OCI-LY3 (cell line): Measurements from ENCODE around the gene UTP15.
A peak's percentile ranks its signal among the peaks of the same experiment; 100 is the strongest.

ENCODE experiments used
- H2AFZ ChIP-seq: fragments of 200-600, 300-600 bp; shearing (Covaris generic); 2 replicates; pipeline ENCODE4 v1.6.0; 2014; ENCODE audit warnings: antibody characterized with exemption, low read depth, low read length
- H3K27ac ChIP-seq: fragments of 200-600, 300-600 bp; sonication (generic); 2 replicates; pipeline ENCODE4 v1.5.1; 2014; ENCODE audit warnings: mild to moderate bottlenecking, low read length, moderate library complexity, mixed read lengths
- H3K27me3 ChIP-seq: fragments of 200-600, 300-600 bp; sonication (generic); 2 replicates; pipeline ENCODE4 v1.6.1; 2014; ENCODE audit warnings: low read depth, low read length, mixed read lengths
- H3K36me3 ChIP-seq: fragments of 200-600, 300-600 bp; sonication (generic); replicated peaks from 2 replicates; pipeline ENCODE3; 2014; ENCODE audit warnings: low read depth, low read length, mixed read lengths
- H3K4me1 ChIP-seq: fragments of 300-600, 200-600 bp; sonication (generic); 2 replicates; pipeline ENCODE4 v1.6.1; 2014; ENCODE audit warnings: low read length, mixed read lengths
- H3K4me2 ChIP-seq: fragments of 200-600, 300-600 bp; sonication (generic); 2 replicates; pipeline ENCODE4 v1.6.1; 2014; ENCODE audit warnings: low read length, mixed read lengths
- H3K4me3 ChIP-seq: fragments of 300-600, 200-600 bp; sonication (generic); 2 replicates; pipeline ENCODE4 v1.5.1; 2014; ENCODE audit warnings: antibody characterized with exemption, mild to moderate bottlenecking, low read length, moderate library complexity
- H3K79me2 ChIP-seq: fragments of 300-600, 200-600 bp; shearing (Covaris generic); 2 replicates; pipeline ENCODE4 v1.6.1; 2014; ENCODE audit warnings: mild to moderate bottlenecking, low read length, mixed read lengths
- H3K9ac ChIP-seq: fragments of 300-600, 200-600 bp; shearing (Covaris generic); 2 replicates; pipeline ENCODE4 v1.6.0; 2014; ENCODE audit warnings: mild to moderate bottlenecking, low read length, moderate library complexity
- H3K9me3 ChIP-seq: fragments of 200-600, 300-600 bp; shearing (Covaris generic); 2 replicates; pipeline ENCODE4 v1.6.1; 2014; ENCODE audit warnings: low read length, mixed read lengths; ENCODE audit not compliant: insufficient read depth
- H4K20me1 ChIP-seq: fragments of 200-600, 300-600 bp; sonication (generic); 2 replicates; pipeline ENCODE4 v1.6.1; 2016; ENCODE audit warnings: low read length, mixed read lengths; ENCODE audit not compliant: insufficient read depth
- CTCF ChIP-seq: fragments of 200-600, 300-600 bp; sonication (generic); IDR thresholded peaks from 2 replicates; pipeline ENCODE4 v1.5.1; 2014; ENCODE audit warnings: antibody characterized with exemption, low read length, low read depth
- EZH2phosphoT487 ChIP-seq: fragments of 200-600 bp; shearing (Covaris generic); IDR thresholded peaks from 2 replicates; pipeline ENCODE4 v1.6.1; 2018; ENCODE audit warnings: antibody characterized with exemption, mixed run types, low read depth

Gene UTP15

DNA sequence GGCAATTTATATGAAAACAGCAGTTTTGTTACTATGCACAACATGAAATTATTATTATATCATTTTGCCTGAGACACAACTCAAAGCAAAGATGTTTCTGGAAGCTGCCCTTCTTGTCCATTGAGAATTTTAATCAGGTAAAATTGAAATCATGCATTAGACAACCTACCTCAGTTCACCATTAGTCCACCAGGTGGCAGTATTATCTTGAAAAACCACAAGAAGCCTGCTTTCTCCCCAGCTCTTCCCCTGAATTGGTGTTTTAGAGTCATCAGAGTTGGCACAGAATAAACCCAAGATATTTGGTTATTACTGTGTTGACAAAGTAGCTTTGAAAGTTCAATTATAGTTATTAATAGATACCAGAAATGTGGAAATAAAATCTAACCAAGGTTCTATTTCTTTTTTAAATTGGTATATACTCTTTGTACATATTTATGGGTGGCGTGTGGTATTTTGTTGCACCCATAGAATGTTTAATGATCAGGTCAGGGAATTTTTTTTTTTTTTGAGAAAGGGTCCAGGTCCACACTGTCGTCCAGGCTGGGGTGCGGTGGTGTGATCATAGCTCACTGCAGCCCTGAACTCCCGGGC, 25.7 kb downstream of the UTP15 start:
- Histone ChIP-seq H3K27ac (no peak overlapping the region), H3K4me2 (no peak overlapping the region), H3K27me3 (no peaks in the 10 kb centered on the region)

DNA sequence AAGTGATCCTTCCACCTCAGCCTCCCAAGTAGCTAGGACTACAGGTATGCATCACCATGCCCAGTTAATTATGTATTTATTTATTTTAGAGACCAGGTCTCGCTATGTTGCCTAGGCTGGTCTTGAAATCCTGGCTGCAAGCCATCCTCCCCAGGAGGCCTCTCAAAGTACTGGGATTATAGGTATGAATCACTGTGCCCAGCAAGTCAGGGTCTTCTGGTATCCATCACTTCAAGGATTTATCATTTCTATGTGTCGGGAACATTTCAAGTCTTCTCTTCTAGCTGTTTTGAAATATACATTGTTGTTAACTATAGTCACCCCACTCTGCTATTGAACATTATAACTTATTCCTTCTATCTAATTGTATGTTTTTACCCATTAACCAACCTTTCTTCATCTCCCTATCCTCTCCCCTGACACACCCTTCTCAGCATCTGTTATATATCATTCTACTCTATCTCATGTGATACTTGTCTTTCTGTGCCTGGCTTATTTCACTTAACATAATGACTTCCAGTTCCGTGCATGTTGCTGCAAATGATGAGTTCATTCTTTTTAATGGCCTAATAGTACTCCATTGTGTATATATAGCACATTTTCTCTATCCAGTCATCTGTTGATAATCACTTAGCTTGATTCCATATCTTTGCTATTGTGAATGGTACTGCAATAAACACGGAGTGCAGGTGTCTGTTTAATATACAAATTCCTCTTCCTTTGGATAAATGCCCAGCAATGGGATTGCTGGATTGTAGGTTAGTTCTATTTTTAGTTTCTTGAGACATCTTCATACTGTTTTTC, 26.4 kb downstream of the UTP15 start:
- H3K9me3 ChIP-seq = no peaks in the 10 kb centered on the region
- no peak overlapping the region for H3K27ac ChIP-seq
- no peaks in the 10 kb centered on the region for H3K79me2 ChIP-seq
- H3K9ac ChIP-seq = no peak overlapping the region
- H3K4me1 ChIP-seq = peaks cover 5% of the 10 kb centered on the region
- no peak for TF ChIP-seq CTCF
- TF ChIP-seq EZH2phosphoT487 = no peak
- no peak overlapping the region for H3K4me2 ChIP-seq
- H2AFZ ChIP-seq = no peak overlapping the region
- H3K4me3 ChIP-seq = no peak overlapping the region
- no peaks in the 10 kb centered on the region for H4K20me1 ChIP-seq
- H3K27me3 ChIP-seq = no peaks in the 10 kb centered on the region
- H3K36me3 ChIP-seq = no peaks in the 10 kb centered on the region

More for the DNA sequence above, 25.7 kb downstream of the UTP15 start:
- H4K20me1 ChIP-seq = no peaks in the 10 kb centered on the region
- H2AFZ ChIP-seq = no peak overlapping the region
- peaks cover 5% of the 10 kb centered on the region for H3K4me1 ChIP-seq
- no peaks in the 10 kb centered on the region for H3K9me3 ChIP-seq
- no peak overlapping the region for H3K9ac ChIP-seq
- no peaks in the 10 kb centered on the region for H3K36me3 ChIP-seq
- H3K4me3 ChIP-seq = no peak overlapping the region
- H3K79me2 ChIP-seq = no peaks in the 10 kb centered on the region
- TF ChIP-seq CTCF (peak; percentile 74), EZH2phosphoT487 (no peak)

DNA sequence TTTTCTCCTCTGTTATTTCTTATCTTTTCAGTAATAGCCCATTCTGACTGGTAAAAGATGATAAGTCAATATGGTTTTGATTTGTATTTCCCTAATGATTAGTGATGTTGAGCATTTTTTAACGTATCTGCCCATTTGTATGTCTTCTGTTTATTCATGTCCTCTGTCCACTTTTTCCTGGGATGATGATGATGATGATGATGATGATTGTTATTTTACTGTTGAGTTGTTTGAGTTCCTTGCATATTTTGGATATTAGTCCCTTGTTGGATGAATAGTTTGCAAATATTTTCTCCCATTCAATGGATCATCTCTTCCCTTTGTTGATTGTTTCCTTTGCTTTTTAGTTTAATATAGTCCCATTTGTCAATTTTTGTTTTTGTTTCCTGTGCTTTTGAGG, 27.0 kb downstream of the UTP15 start:
- TF ChIP-seq EZH2phosphoT487 (no peak), CTCF (no peak)
- no peaks in the 10 kb centered on the region for H3K79me2 ChIP-seq

GRCh38 chr5:73596705-73597328, 31.3 kb downstream of the UTP15 start:
- H3K27me3 ChIP-seq = no peaks in the 10 kb centered on the region
- H3K9ac ChIP-seq = no peak overlapping the region
- TF ChIP-seq CTCF = peak; percentile 60
- TF ChIP-seq EZH2phosphoT487 = no peak
- H3K36me3 ChIP-seq = no peaks in the 10 kb centered on the region
- H4K20me1 ChIP-seq = no peaks in the 10 kb centered on the region
- no peaks in the 10 kb centered on the region for H3K79me2 ChIP-seq
- H3K4me1 ChIP-seq = no peaks in the 10 kb centered on the region
- no peak overlapping the region for H3K4me3 ChIP-seq
- no peak overlapping the region for H3K27ac ChIP-seq
- H2AFZ ChIP-seq = no peak overlapping the region
- no peaks in the 10 kb centered on the region for H3K9me3 ChIP-seq
- no peak overlapping the region for H3K4me2 ChIP-seq

More for the DNA sequence above, 27.0 kb downstream of the UTP15 start:
- no peak overlapping the region for H3K27ac ChIP-seq
- H3K4me2 ChIP-seq = no peak overlapping the region
- no peaks in the 10 kb centered on the region for H3K36me3 ChIP-seq
- H3K4me3 ChIP-seq = no peak overlapping the region
- no peak overlapping the region for H3K9ac ChIP-seq
- H3K9me3 ChIP-seq = no peaks in the 10 kb centered on the region
- H3K4me1 ChIP-seq = peaks cover 5% of the 10 kb centered on the region
- no peaks in the 10 kb centered on the region for H4K20me1 ChIP-seq
- no peak overlapping the region for H2AFZ ChIP-seq
- H3K27me3 ChIP-seq = no peaks in the 10 kb centered on the region
